ENCODE measurements around the gene TOX2.

Gene TOX2

GRCh38 chr20:43939762-43940121 is 25.1 kb downstream of the TOX2 start:
- no peak for DNase-seq
- POLR2A ChIA-PET, result no interaction called here
- Histone ChIP-seq H3K4me1 (ENCODE audit: control extremely low read depth in 1 of 4, control insufficient read depth in 4 of 4, insufficient read depth in 4 of 4, low read length in 3 of 4) (peaks cover 8 to 26% (median 24%) of the 10 kb centered on the region in 4 experiments), H3K27me3 (replicated peaks in 2 of 5; ENCODE audit: control insufficient read depth in 4 of 5, insufficient read depth in 5 of 5, low read length in 4 of 5) (peaks cover 0 to 23% (median 6%) of the 10 kb centered on the region in 5 experiments), H3K9me3 (ENCODE audit: control extremely low read depth in 1 of 5, control insufficient read depth in 4 of 5, insufficient read depth in 2 of 5, low read depth in 1 of 5, low read length in 4 of 5) (no peaks in the 10 kb centered on the region), H3K36me3 (ENCODE audit: control insufficient read depth in 4 of 4, insufficient read depth in 4 of 4, low read length in 3 of 4) (no peaks in the 10 kb centered on the region), H3K27ac (ENCODE audit: insufficient read depth in 1 of 2, low read depth in 1 of 2, low read length in 2 of 2, poor library complexity in 1 of 2, severe bottlenecking in 2 of 2) (no peak overlapping the region), H3K4me3 (ENCODE audit: control insufficient read depth in 1 of 7, extremely low read depth in 1 of 7, insufficient read depth in 4 of 7, low read depth in 2 of 7, low read length in 6 of 7) (no peak overlapping the region)
- WGBS (ENCODE audit: insufficient coverage), result 86% methylated on average over 1 of the region's 1 CpG
- CTCF ChIA-PET, result interaction anchor here (0.6 to 4.2 kb wide), 3 partner anchors 11 to 57 kb away, joined by 3 to 19 read pairs (median 4); no protein-coding TSS in a partner anchor

- Histone ChIP-seq H3K27me3 (replicated peaks in 2 of 5; ENCODE audit: control insufficient read depth in 4 of 5, insufficient read depth in 5 of 5, low read length in 4 of 5) (peaks cover 0 to 23% (median 6%) of the 10 kb centered on the region in 5 experiments), H3K4me3 (ENCODE audit: control insufficient read depth in 1 of 7, extremely low read depth in 1 of 7, insufficient read depth in 4 of 7, low read depth in 2 of 7, low read length in 6 of 7) (no peak overlapping the region), H3K9me3 (ENCODE audit: control extremely low read depth in 1 of 5, control insufficient read depth in 4 of 5, insufficient read depth in 2 of 5, low read depth in 1 of 5, low read length in 4 of 5) (no peaks in the 10 kb centered on the region), H3K4me1 (ENCODE audit: control extremely low read depth in 1 of 4, control insufficient read depth in 4 of 4, insufficient read depth in 4 of 4, low read length in 3 of 4) (peaks cover 8 to 28% (median 25%) of the 10 kb centered on the region in 4 experiments), H3K27ac (ENCODE audit: insufficient read depth in 1 of 2, low read depth in 1 of 2, low read length in 2 of 2, poor library complexity in 1 of 2, severe bottlenecking in 2 of 2) (no peak overlapping the region), H3K36me3 (ENCODE audit: control insufficient read depth in 4 of 4, insufficient read depth in 4 of 4, low read length in 3 of 4) (no peaks in the 10 kb centered on the region)
- 97% methylated on average over 9 of the region's 10 CpGs for WGBS (ENCODE audit: insufficient coverage)
- DNase-seq, result peak in 1 of 3 donors; percentile 27
- CTCF ChIA-PET, result interaction anchor here (1.3 to 4.2 kb wide), 3 partner anchors 11 to 15 kb away, joined by 4 to 19 read pairs (median 4); no protein-coding TSS in a partner anchor
- POLR2A ChIA-PET, result no interaction called here
These were observed 26.0 kb downstream of the TOX2 start for GRCh38 chr20:43940518-43941225.

GRCh38 chr20:43941476-43942200 is 27.0 kb downstream of the TOX2 start:
- 37% methylated on average over 9 of the region's 10 CpGs for WGBS (ENCODE audit: insufficient coverage)
- Histone ChIP-seq H3K4me3 (ENCODE audit: control insufficient read depth in 1 of 7, extremely low read depth in 1 of 7, insufficient read depth in 4 of 7, low read depth in 2 of 7, low read length in 6 of 7) (peak overlapping the region in 2 of 7 experiments; percentile 8 to 16), H3K27me3 (replicated peaks in 2 of 5; ENCODE audit: control insufficient read depth in 4 of 5, insufficient read depth in 5 of 5, low read length in 4 of 5) (peaks cover 0 to 21% (median 8%) of the 10 kb centered on the region in 5 experiments), H3K27ac (ENCODE audit: insufficient read depth in 1 of 2, low read depth in 1 of 2, low read length in 2 of 2, poor library complexity in 1 of 2, severe bottlenecking in 2 of 2) (no peak overlapping the region), H3K4me1 (ENCODE audit: control extremely low read depth in 1 of 4, control insufficient read depth in 4 of 4, insufficient read depth in 4 of 4, low read length in 3 of 4) (peaks cover 8 to 28% (median 25%) of the 10 kb centered on the region in 4 experiments), H3K9me3 (ENCODE audit: control extremely low read depth in 1 of 5, control insufficient read depth in 4 of 5, insufficient read depth in 2 of 5, low read depth in 1 of 5, low read length in 4 of 5) (no peaks in the 10 kb centered on the region), H3K36me3 (ENCODE audit: control insufficient read depth in 4 of 4, insufficient read depth in 4 of 4, low read length in 3 of 4) (no peaks in the 10 kb centered on the region)
- DNase-seq, result peak in 2 of 3 donors; percentile 65 to 71
- ChIA-PET CTCF (interaction anchor here (0.7 to 4.2 kb wide), 6 partner anchors 9 to 18 kb away, joined by 4 to 19 read pairs (median 4); no protein-coding TSS in a partner anchor), POLR2A (no interaction called here)

GRCh38 chr20:43942201-43942590 is 27.5 kb downstream of the TOX2 start:
- peak overlapping the region in 2 of 7 experiments; percentile 13 to 29 for H3K4me3 ChIP-seq (ENCODE audit: control insufficient read depth in 1 of 7, extremely low read depth in 1 of 7, insufficient read depth in 4 of 7, low read depth in 2 of 7, low read length in 6 of 7)
- CTCF ChIA-PET, result interaction anchor here (0.7 to 4.2 kb wide), 7 partner anchors 10 to 76 kb away, joined by 3 to 19 read pairs (median 4); no protein-coding TSS in a partner anchor
- peaks cover 8 to 28% (median 25%) of the 10 kb centered on the region in 4 experiments for H3K4me1 ChIP-seq (ENCODE audit: control extremely low read depth in 1 of 4, control insufficient read depth in 4 of 4, insufficient read depth in 4 of 4, low read length in 3 of 4)
- no peak for DNase-seq
- peaks cover 0 to 22% (median 11%) of the 10 kb centered on the region in 5 experiments for H3K27me3 ChIP-seq (replicated peaks in 2 of 5; ENCODE audit: control insufficient read depth in 4 of 5, insufficient read depth in 5 of 5, low read length in 4 of 5)
- no CpG with 5 or more reads among the region's 1 CpG for WGBS (ENCODE audit: insufficient coverage)
- POLR2A ChIA-PET, result no interaction called here
- peak overlapping the region in 1 of 2 experiments; percentile 71 for H3K27ac ChIP-seq (ENCODE audit: insufficient read depth in 1 of 2, low read depth in 1 of 2, low read length in 2 of 2, poor library complexity in 1 of 2, severe bottlenecking in 2 of 2)
- no peaks in the 10 kb centered on the region for H3K36me3 ChIP-seq (ENCODE audit: control insufficient read depth in 4 of 4, insufficient read depth in 4 of 4, low read length in 3 of 4)
- no peaks in the 10 kb centered on the region for H3K9me3 ChIP-seq (ENCODE audit: control extremely low read depth in 1 of 5, control insufficient read depth in 4 of 5, insufficient read depth in 2 of 5, low read depth in 1 of 5, low read length in 4 of 5)

- ChIA-PET CTCF (interaction anchor here (0.7 to 4.2 kb wide), 6 partner anchors 9 to 75 kb away, joined by 3 to 19 read pairs (median 4); no protein-coding TSS in a partner anchor), POLR2A (no interaction called here)
- Histone ChIP-seq H3K4me3 (ENCODE audit: control insufficient read depth in 1 of 7, extremely low read depth in 1 of 7, insufficient read depth in 4 of 7, low read depth in 2 of 7, low read length in 6 of 7) (peak overlapping the region in 4 of 7 experiments; percentile 12 to 29 (median 13)), H3K4me1 (ENCODE audit: control extremely low read depth in 1 of 4, control insufficient read depth in 4 of 4, insufficient read depth in 4 of 4, low read length in 3 of 4) (peaks cover 8 to 31% (median 26%) of the 10 kb centered on the region in 4 experiments), H3K9me3 (ENCODE audit: control extremely low read depth in 1 of 5, control insufficient read depth in 4 of 5, insufficient read depth in 2 of 5, low read depth in 1 of 5, low read length in 4 of 5) (no peaks in the 10 kb centered on the region), H3K36me3 (ENCODE audit: control insufficient read depth in 4 of 4, insufficient read depth in 4 of 4, low read length in 3 of 4) (no peaks in the 10 kb centered on the region), H3K27me3 (replicated peaks in 2 of 5; ENCODE audit: control insufficient read depth in 4 of 5, insufficient read depth in 5 of 5, low read length in 4 of 5) (peaks cover 0 to 28% (median 16%) of the 10 kb centered on the region in 5 experiments), H3K27ac (ENCODE audit: insufficient read depth in 1 of 2, low read depth in 1 of 2, low read length in 2 of 2, poor library complexity in 1 of 2, severe bottlenecking in 2 of 2) (peak overlapping the region in 1 of 2 experiments; percentile 71)
- WGBS (ENCODE audit: insufficient coverage), result 61% methylated on average over 9 of the region's 9 CpGs
- peak; percentile 86 to 96 (median 95) for DNase-seq
These were observed 28.1 kb downstream of the TOX2 start for GRCh38 chr20:43942667-43943285.

GRCh38 chr20:43943725-43944124 is 29.1 kb downstream of the TOX2 start:
- 100% methylated on average over 2 of the region's 5 CpGs for WGBS (ENCODE audit: insufficient coverage)
- POLR2A ChIA-PET, result no interaction called here

More at GRCh38 chr20:43943725-43944124, 29.1 kb downstream of the TOX2 start:
- CTCF ChIA-PET, result interaction anchor here (1.1 to 4.2 kb wide), 3 partner anchors 12 to 137 kb away, joined by 4 to 19 read pairs (median 10); no protein-coding TSS in a partner anchor
- peaks cover 0 to 35% (median 18%) of the 10 kb centered on the region in 5 experiments for H3K27me3 ChIP-seq (replicated peaks in 2 of 5; ENCODE audit: control insufficient read depth in 4 of 5, insufficient read depth in 5 of 5, low read length in 4 of 5)
- H3K36me3 ChIP-seq (ENCODE audit: control insufficient read depth in 4 of 4, insufficient read depth in 4 of 4, low read length in 3 of 4), result no peaks in the 10 kb centered on the region
- no peak overlapping the region for H3K4me3 ChIP-seq (ENCODE audit: control insufficient read depth in 1 of 7, extremely low read depth in 1 of 7, insufficient read depth in 4 of 7, low read depth in 2 of 7, low read length in 6 of 7)
- H3K4me1 ChIP-seq (ENCODE audit: control extremely low read depth in 1 of 4, control insufficient read depth in 4 of 4, insufficient read depth in 4 of 4, low read length in 3 of 4), result peaks cover 8 to 35% (median 27%) of the 10 kb centered on the region in 4 experiments
- no peak for DNase-seq
- no peaks in the 10 kb centered on the region for H3K9me3 ChIP-seq (ENCODE audit: control extremely low read depth in 1 of 5, control insufficient read depth in 4 of 5, insufficient read depth in 2 of 5, low read depth in 1 of 5, low read length in 4 of 5)
- H3K27ac ChIP-seq (ENCODE audit: insufficient read depth in 1 of 2, low read depth in 1 of 2, low read length in 2 of 2, poor library complexity in 1 of 2, severe bottlenecking in 2 of 2), result no peak overlapping the region

All from common myeloid progenitor, CD34-positive (primary cell).